Psoas muscle (tissue), 8 donors: ENCODE measurements around the gene LDLR. TPM values are rescaled to one million over a fixed set of nuclear protein-coding genes. Genes with fewer than 3 reads are reported as not detected.
A peak's percentile ranks its signal among the peaks of the same experiment; 100 is the strongest.
"Not testable (repeated sequence)": the region's sequence is repeated elsewhere in the genome, so short reads cannot be mapped to it uniquely, and the experiment has no call there.

Experiments
- ATAC-seq, 4 donors: fragments of 200-7000 bp; cut with Tn5 transposase; one replicate each; pipeline ENCODE4 v1.9.1; 2020; ENCODE audit warnings: moderate library complexity in 3 of 4, mild to moderate bottlenecking in 2 of 4
- DNase-seq, 2 donors: peaks; one replicate each; pipeline ENCODE4 v3.0.0-alpha.2; 2020
- H3K27ac ChIP-seq: fragments of 200-600 bp; one replicate; pipeline ENCODE4 v1.8.0; 2022
- H3K27me3 ChIP-seq, 3 donors: fragments of 200-600 bp in 1 of 3; one replicate each; pipeline versions ENCODE4 v1.6.1 to v1.8.0; 2013 to 2022; ENCODE audit warnings: low read length in 2 of 3, mild to moderate bottlenecking in 2 of 3, moderate library complexity in 1 of 3; ENCODE audit not compliant: insufficient read depth in 3 of 3
- H3K36me3 ChIP-seq, 2 donors: fragments of 200-600 bp in 1 of 2; one replicate each; pipeline versions ENCODE4 v1.6.1 to v1.8.0; 2013 to 2022; ENCODE audit warnings: low read depth in 1 of 2, mild to moderate bottlenecking in 1 of 2, moderate library complexity in 1 of 2; ENCODE audit not compliant: insufficient read depth in 1 of 2
- H3K4me1 ChIP-seq: fragments of 200-600 bp; one replicate; pipeline ENCODE4 v1.8.0; 2022
- H3K4me3 ChIP-seq: fragments of 200-600 bp; one replicate; pipeline ENCODE4 v1.8.0; 2022; ENCODE audit warnings: mild to moderate bottlenecking
- H3K9me3 ChIP-seq: fragments of 200-600 bp; one replicate; pipeline ENCODE4 v1.8.0; 2022
- WGBS, 3 donors: extraction: QIAGEN DNeasy Blood & Tissue Kit; methylation state at CpG; one replicate each; pipeline versions ENCODE4 v1.1.6 to v1.1.7; 2013; 5-methylcytosine and 5-hydroxymethylcytosine counted together
- intact Hi-C, 2 donors: fragments of 100-400 bp; cut with DNase I; formaldehyde crosslinking; loops; one replicate each; pipeline versions ENCODE4 v1.11.0 to v1.14.2; 2022
- polyA plus RNA-seq, 3 donors: library from polyadenylated mRNA; stranded (reverse); fragments of 200-250 nt; gene quantifications; one replicate each; pipeline ENCODE4 v1.2.3, GENCODE V29; 2013
- total RNA-seq, 4 donors: library from RNA; stranded (reverse); fragmentation: NEBNext Ultra II Directional in 2 of 4; extraction: Animal tissue kit (Norgen Biotek cat#: 25700) in 2 of 4; gene quantifications; one replicate each; pipeline versions ENCODE4 v1.2.1 to v1.2.4, GENCODE V29; 2021 to 2023
- TF ChIP-seq, protein P1 (sequence below): fragments of 200-600 bp; IDR thresholded peaks from one replicate; pipeline ENCODE4 v1.8.0; 2022; ENCODE audit warnings: antibody characterized with exemption
- donor health status: healthy with polysubstance abuse.
- donor health status: DM: no; HTN: no; CAD: no; lungs with moderate emphysema.
- donor health status: Bipolar disorder and iron deficiency.
- donor health status: healthy.
- donor health status: DM: yes; HTN: yes; CAD: no.
- donor health status: DM: no; HTN: no; CAD: no.
- donor health status: DM: no; HTN: no; CAD: no.
- donor health status: DM: yes; HTN: yes; CAD: no.

The LDLR gene
- total and polyA plus RNA-seq, 7 donors: 1.7 to 10.1 (median 3.4) TPM

DNA sequence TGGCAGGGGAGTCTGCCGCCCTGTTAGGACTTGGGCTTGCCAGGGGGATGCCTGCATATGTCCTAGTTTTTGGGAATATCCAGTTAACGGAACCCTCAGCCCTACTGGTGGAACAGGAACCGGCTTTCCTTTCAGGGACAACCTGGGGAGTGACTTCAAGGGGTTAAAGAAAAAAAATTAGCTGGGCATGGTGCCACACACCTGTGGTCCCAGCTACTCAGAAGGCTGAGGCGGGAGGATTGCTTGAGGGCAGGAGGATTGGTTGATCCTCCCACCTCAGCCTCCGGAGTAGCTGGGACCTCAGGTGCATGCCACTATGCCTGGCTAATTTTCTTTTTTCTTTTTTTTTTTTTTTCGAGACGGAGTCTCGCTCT is 22.5 kb downstream of the LDLR start:
- 69 to 78% (median 71%) methylated on average over 5 to 8 of the region's 8 CpGs for WGBS, 3 donors
- TF ChIP-seq, protein P1, sequence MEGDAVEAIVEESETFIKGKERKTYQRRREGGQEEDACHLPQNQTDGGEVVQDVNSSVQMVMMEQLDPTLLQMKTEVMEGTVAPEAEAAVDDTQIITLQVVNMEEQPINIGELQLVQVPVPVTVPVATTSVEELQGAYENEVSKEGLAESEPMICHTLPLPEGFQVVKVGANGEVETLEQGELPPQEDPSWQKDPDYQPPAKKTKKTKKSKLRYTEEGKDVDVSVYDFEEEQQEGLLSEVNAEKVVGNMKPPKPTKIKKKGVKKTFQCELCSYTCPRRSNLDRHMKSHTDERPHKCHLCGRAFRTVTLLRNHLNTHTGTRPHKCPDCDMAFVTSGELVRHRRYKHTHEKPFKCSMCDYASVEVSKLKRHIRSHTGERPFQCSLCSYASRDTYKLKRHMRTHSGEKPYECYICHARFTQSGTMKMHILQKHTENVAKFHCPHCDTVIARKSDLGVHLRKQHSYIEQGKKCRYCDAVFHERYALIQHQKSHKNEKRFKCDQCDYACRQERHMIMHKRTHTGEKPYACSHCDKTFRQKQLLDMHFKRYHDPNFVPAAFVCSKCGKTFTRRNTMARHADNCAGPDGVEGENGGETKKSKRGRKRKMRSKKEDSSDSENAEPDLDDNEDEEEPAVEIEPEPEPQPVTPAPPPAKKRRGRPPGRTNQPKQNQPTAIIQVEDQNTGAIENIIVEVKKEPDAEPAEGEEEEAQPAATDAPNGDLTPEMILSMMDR: no peak

DNA sequence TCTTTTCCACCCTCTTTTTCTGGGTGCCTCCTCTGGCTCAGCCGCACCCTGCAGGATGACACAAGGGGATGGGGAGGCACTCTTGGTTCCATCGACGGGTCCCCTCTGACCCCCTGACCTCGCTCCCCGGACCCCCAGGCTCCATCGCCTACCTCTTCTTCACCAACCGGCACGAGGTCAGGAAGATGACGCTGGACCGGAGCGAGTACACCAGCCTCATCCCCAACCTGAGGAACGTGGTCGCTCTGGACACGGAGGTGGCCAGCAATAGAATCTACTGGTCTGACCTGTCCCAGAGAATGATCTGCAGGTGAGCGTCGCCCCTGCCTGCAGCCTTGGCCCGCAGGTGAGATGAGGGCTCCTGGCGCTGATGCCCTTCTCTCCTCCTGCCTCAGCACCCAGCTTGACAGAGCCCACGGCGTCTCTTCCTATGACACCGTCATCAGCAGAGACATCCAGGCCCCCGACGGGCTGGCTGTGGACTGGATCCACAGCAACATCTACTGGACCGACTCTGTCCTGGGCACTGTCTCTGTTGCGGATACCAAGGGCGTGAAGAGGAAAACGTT is 24.0 kb downstream of the LDLR start:
- Histone ChIP-seq H3K9me3 (no peaks in the 10 kb centered on the region), H3K27ac (no peak overlapping the region), H3K36me3 (peaks cover 0 to 85% of the 10 kb centered on the region in 2 donors), H3K4me3 (no peak overlapping the region), H3K27me3 (no peaks in the 10 kb centered on the region), H3K4me1 (no peaks in the 10 kb centered on the region)
- ATAC-seq (no peak), DNase-seq (no peak)
- TF ChIP-seq, protein P1: no peak
- intact Hi-C loops: no loop called here
- WGBS, 3 donors: 92 to 98% (median 96%) methylated on average over 27 of the region's 27 CpGs

More for the DNA sequence above, 22.5 kb downstream of the LDLR start:
- H3K9me3 ChIP-seq: no peaks in the 10 kb centered on the region
- DNase-seq (no peak), ATAC-seq (no peak)
- peaks cover 0 to 80% of the 10 kb centered on the region in 2 donors for H3K36me3 ChIP-seq
- no peak overlapping the region for H3K27ac ChIP-seq
- intact Hi-C loops: no loop called here
- H3K4me1 ChIP-seq: no peaks in the 10 kb centered on the region
- no peaks in the 10 kb centered on the region for H3K27me3 ChIP-seq
- no peak overlapping the region for H3K4me3 ChIP-seq

DNA sequence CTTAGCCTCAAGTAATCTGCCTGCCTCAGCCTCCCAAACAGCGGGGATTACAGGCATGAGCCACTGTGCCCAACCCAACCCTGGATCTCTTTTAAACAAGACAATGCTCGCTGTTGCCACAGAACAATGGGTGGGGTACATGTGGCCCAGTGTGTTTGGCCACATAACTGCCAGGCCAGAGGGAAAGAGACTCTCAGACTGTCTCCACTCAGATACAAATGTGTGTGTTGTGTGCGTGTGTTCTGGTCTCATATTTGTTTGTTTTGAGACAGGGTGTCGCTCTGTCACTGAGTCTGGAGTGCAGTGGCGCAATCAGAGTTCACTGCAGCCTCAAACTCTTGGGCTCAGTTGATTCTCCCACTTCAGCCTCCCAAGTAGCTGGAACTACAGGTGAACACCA is 25.8 kb downstream of the LDLR start:
- no peaks in the 10 kb centered on the region for H3K9me3 ChIP-seq
- WGBS, 3 donors: 93 to 98% (median 94%) methylated on average over 5 of the region's 5 CpGs
- TF ChIP-seq, protein P1: no peak
- H3K36me3 ChIP-seq: peaks cover 0 to 78% of the 10 kb centered on the region in 2 donors
- DNase-seq (no peak), ATAC-seq (no peak)
- no peak overlapping the region for H3K4me3 ChIP-seq
- no peaks in the 10 kb centered on the region for H3K4me1 ChIP-seq
- intact Hi-C loops: no loop called here
- H3K27ac ChIP-seq: no peak overlapping the region
- H3K27me3 ChIP-seq: no peaks in the 10 kb centered on the region

DNA sequence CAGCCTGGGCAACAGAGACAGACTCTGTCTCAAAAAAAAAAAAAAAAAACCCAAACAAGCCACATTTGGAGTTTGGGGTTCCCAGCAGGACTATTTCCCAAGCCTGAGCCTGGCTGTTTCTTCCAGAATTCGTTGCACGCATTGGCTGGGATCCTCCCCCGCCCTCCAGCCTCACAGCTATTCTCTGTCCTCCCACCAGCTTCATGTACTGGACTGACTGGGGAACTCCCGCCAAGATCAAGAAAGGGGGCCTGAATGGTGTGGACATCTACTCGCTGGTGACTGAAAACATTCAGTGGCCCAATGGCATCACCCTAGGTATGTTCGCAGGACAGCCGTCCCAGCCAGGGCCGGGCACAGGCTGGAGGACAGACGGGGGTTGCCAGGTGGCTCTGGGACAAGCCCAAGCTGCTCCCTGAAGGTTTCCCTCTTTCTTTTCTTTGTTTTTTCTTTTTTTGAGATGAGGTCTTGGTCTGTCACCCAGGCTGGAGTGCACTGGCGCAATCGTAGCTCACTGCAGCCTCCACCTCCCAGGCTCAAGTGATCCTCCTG is 26.7 kb downstream of the LDLR start:
- WGBS, 3 donors: 78 to 82% (median 81%) methylated on average over 11 of the region's 11 CpGs
- ATAC-seq (peak in 1 of 4 donors; percentile 13), DNase-seq (no peak)
- Histone ChIP-seq H3K36me3 (peaks cover 0 to 86% of the 10 kb centered on the region in 2 donors), H3K4me3 (no peak overlapping the region), H3K27me3 (no peaks in the 10 kb centered on the region), H3K4me1 (no peaks in the 10 kb centered on the region), H3K27ac (no peak overlapping the region), H3K9me3 (no peaks in the 10 kb centered on the region)
- TF ChIP-seq, protein P1: no peak
- intact Hi-C loops: no loop called here

DNA sequence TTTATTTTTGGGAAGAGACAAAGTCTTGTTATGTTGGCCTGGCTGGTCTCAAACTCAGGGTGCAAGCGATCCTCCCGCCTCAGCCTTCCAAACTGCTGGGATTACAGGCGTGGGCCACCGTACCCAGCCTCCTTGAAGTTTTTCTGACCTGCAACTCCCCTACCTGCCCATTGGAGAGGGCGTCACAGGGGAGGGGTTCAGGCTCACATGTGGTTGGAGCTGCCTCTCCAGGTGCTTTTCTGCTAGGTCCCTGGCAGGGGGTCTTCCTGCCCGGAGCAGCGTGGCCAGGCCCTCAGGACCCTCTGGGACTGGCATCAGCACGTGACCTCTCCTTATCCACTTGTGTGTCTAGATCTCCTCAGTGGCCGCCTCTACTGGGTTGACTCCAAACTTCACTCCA is 27.2 kb downstream of the LDLR start:
- no peak overlapping the region for H3K27ac ChIP-seq
- H3K4me1 ChIP-seq: no peaks in the 10 kb centered on the region
- ATAC-seq (no peak), DNase-seq (no peak)
- no peaks in the 10 kb centered on the region for H3K27me3 ChIP-seq
- peaks cover 0 to 84% of the 10 kb centered on the region in 2 donors for H3K36me3 ChIP-seq
- no peak overlapping the region for H3K4me3 ChIP-seq
- 89 to 98% (median 92%) methylated on average over 9 of the region's 9 CpGs for WGBS, 3 donors
- intact Hi-C loops: no loop called here
- TF ChIP-seq, protein P1: no peak
- H3K9me3 ChIP-seq: no peaks in the 10 kb centered on the region

DNA sequence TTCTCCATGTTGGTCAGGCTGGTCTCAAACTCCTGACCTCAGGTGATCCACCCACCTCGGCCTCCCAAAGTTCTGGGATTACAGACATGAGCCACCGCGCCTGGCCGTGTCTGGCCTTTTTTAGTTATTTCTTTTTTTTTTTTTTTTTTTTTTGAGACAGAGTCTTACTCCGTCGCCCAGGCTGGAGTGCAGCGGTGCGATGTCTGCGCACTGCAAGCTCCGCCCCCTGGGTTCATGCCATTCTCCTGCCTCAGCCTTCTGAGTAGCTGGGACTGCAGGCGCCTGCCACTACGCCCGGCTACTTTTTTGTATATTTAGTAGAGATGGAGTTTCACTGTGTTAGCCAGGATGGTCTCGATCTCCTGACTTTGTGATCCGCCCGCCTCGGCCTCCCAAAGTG is 32.7 kb downstream of the LDLR start:
- WGBS, 3 donors: 91 to 98% (median 92%) methylated on average over 13 to 17 of the region's 17 CpGs
- intact Hi-C loops, H3K4me1 ChIP-seq, DNase-seq, H3K27me3 ChIP-seq, ATAC-seq, H3K27ac ChIP-seq, H3K9me3 ChIP-seq, H3K4me3 ChIP-seq: not testable (repeated sequence)
- H3K36me3 ChIP-seq: peaks cover 0 to 64% of the 10 kb centered on the region in 2 donors
